ENCODE results near the gene PRAMEF1.
"Not testable (repeated sequence)": the region's sequence is repeated elsewhere in the genome, so short reads cannot be mapped to it uniquely, and the experiment has no call there.

The PRAMEF1 gene

GRCh38 chr1:12791097-12791496 is at the start of gene PRAMEF1:
TSS of gene PRAMEF1 (plus strand) at chr1:12791397. CDS start at chr1:12793228, 1,831 bp downstream.
- DNase-seq = not testable (repeated sequence)

- DNase-seq = no peak
Observed at GRCh38 chr1:12741946-12742345, 49.3 kb upstream of the PRAMEF1 start.

GRCh38 chr1:12745126-12745991 is 45.8 kb upstream of the PRAMEF1 start:
- DNase-seq = no peak

GRCh38 chr1:12745992-12746323 is 45.2 kb upstream of the PRAMEF1 start, which contains the start of gene CFAP107:
TSS of gene CFAP107 (plus strand) at chr1:12746200. CDS start at chr1:12746431, 231 bp downstream.
- no peak for DNase-seq

- no peak for DNase-seq
Observed at GRCh38 chr1:12748778-12749355, 42.3 kb upstream of the PRAMEF1 start.

GRCh38 chr1:12754738-12755137 is 36.5 kb upstream of the PRAMEF1 start:
- no peak for DNase-seq

GRCh38 chr1:12756273-12756672 is 34.9 kb upstream of the PRAMEF1 start:
- no peak for DNase-seq

- no peak for DNase-seq
Observed at GRCh38 chr1:12756768-12757413, 34.3 kb upstream of the PRAMEF1 start.

GRCh38 chr1:12757836-12758235 is 33.4 kb upstream of the PRAMEF1 start:
- no peak for DNase-seq

- DNase-seq = no peak
Observed at GRCh38 chr1:12760256-12760795, 30.9 kb upstream of the PRAMEF1 start.

GRCh38 chr1:12761781-12762180 is 29.4 kb upstream of the PRAMEF1 start:
- DNase-seq = no peak

GRCh38 chr1:12762766-12763165 is 28.4 kb upstream of the PRAMEF1 start:
- no peak for DNase-seq

- DNase-seq = no peak
Observed at GRCh38 chr1:12763479-12763878, 27.7 kb upstream of the PRAMEF1 start.

GRCh38 chr1:12764016-12764415 is 27.2 kb upstream of the PRAMEF1 start:
- DNase-seq = no peak

GRCh38 chr1:12769031-12769430 is 22.2 kb upstream of the PRAMEF1 start:
- no peak for DNase-seq

- no peak for DNase-seq
Observed at GRCh38 chr1:12769976-12770505, 21.2 kb upstream of the PRAMEF1 start.

GRCh38 chr1:12770620-12771019 is 20.6 kb upstream of the PRAMEF1 start:
- DNase-seq = no peak

- no peak for DNase-seq
Observed at GRCh38 chr1:12771186-12771585, 20.0 kb upstream of the PRAMEF1 start.

GRCh38 chr1:12772520-12772919 is 18.7 kb upstream of the PRAMEF1 start:
- no peak for DNase-seq

GRCh38 chr1:12773438-12773837 is 17.8 kb upstream of the PRAMEF1 start, which contains the start of gene PRAMEF12:
TSS of gene PRAMEF12 (plus strand) at chr1:12773738. CDS start at chr1:12774868, 1,130 bp downstream.
- no peak for DNase-seq

GRCh38 chr1:12774801-12775345 is 16.3 kb upstream of the PRAMEF1 start:
- DNase-seq = no peak

- DNase-seq = no peak
Observed at GRCh38 chr1:12775443-12775842, 15.8 kb upstream of the PRAMEF1 start.
